NCI-H1436 treated with DMSO at 0.1 percent for 48 hours (cell line): ENCODE results near the gene GLB1L2.

Experiments
- DNase-seq: peaks from one replicate; lab custom pipeline; 2025; lab: John Stamatoyannopoulos, UW

The GLB1L2 gene

DNA sequence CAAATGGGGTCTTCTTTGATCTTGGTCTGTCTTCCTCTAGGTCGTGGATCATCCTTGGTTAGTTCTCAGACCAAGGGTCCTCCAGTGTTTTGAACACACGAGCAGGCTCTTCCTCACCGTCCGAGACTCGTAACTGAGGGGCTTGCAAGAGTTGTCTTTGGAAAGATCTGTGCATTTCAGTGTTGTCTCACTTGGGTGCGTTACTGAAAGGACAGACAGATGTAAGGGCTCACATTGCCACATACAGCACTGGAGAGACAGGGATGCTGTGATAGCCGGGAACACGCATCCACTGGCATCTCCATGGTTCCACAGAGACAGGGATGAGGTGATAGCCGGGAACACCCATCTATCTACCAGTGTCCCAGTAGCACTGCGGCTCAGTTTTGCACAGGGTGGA, 15.7 kb downstream of the GLB1L2 start:
- no peak for DNase-seq

- no peak for DNase-seq
These were observed 17.5 kb downstream of the GLB1L2 start for GRCh38 chr11:134349109-134349801.

DNA sequence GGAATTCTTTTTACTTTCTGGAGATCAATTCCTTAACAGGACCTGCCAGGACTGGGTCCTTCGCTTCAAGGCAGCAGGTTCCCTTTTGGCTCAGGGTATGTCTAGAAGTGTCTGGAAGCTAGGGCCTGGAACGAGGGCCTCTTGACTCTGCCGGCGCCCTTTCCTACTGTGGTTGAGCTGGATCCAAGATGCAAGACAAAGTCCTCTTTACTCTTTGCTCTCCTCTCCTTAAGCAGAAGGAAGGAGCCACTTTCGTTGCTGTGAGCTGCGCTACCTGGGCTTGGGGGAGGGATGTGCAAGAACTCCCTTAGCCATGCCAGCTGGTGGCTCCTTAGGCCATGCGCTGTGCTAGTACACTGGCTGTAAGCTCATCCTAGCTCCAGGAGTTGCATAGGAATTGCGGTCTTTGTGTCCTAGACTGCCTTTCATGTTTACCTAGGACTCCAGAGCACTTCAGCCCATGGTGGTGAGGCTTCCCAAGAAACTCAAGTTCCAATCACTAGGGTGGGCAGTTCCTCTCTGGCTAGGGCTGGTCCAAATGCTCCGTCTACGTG, 18.1 kb downstream of the GLB1L2 start:
- DNase-seq, result no peak

GRCh38 chr11:134350381-134350780, 18.6 kb downstream of the GLB1L2 start:
- DNase-seq, result no peak

DNA sequence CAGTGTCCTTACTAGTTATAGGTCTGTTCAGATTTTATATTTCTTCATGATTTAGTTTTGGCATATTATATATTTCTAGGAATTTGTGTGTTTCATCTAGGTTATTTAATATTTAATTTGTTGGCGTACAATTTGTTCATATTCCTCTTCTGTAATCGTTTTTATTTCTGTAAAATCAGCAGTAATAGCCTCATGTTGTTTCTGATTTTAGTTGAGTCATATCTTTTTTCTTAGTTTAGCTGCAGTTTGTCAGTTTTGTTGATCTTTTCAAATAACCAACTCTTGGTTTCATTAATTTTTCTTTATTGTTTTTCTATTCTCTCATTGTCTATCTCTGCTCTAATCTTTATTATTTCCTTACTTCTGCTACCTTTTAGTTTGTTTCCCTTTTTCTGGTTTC, 20.3 kb downstream of the GLB1L2 start:
- no peak for DNase-seq

DNA sequence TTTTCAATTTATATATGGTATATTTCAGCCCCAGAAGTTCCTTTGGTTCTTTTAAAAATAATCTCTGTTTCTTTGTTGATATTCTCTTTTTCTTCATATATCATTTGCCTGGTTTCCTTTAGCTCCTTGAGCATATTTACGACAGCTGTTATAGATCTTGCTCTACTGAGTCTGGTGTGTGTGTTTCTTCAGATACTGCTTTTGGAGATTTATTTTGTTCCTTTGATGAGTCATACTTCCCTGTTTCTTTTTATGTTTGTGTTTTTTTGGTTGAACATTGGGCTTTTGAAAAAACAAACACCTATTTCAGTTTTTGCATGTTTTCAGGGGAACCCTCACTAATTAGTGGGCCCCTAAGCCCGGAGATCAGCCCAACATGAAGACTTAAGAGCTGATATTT, 23.3 kb downstream of the GLB1L2 start:
- DNase-seq, result no peak

DNA sequence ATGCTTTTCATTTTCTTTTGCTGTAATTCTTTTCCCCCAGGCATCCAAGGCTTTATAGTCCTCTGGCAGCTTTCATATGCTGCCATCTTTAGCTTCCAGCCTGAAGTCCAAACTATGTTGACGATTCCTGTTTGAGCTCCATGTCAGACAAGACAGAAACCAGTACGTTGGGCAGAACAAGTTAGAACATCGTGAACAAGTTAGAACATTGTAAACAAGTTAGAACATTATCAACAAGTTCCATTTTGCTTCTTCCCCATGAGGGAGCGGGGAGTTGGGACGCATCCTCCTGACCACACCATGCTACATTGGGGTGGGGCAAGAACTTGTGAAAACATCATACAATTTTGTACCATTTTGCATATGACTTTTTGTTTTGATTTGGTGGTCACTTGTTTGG, 23.9 kb downstream of the GLB1L2 start:
- no peak for DNase-seq

- no peak for DNase-seq
These were observed 25.1 kb downstream of the GLB1L2 start for GRCh38 chr11:134356656-134357544.

- no peak for DNase-seq
These were observed 25.7 kb downstream of the GLB1L2 start for GRCh38 chr11:134357545-134357839.

- DNase-seq, result no peak
These were observed 26.5 kb downstream of the GLB1L2 start for GRCh38 chr11:134358165-134358855.

- DNase-seq, result no peak
These were observed 27.2 kb downstream of the GLB1L2 start for GRCh38 chr11:134358856-134359490.

DNA sequence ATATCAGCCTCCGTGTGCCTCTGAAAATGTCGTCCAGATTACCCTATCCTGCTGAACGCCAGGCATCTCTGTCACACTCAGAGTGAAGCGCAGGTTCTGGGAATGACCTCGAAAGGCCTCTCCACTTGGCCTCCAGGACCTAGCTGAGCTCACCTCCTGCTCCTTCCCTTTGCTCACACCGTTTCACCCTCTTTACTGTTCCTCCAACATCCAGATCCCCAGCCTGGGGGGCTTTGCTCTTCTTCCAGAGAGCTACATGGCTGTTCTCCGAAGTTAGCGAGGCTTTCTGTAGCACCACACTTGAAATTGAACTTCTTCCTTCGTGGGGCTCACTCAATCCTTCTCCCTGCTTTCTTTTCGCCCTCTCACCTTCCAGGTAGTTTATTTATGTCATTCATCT, 27.9 kb downstream of the GLB1L2 start:
- no peak for DNase-seq

- DNase-seq, result no peak
These were observed 28.5 kb downstream of the GLB1L2 start for GRCh38 chr11:134360050-134360835.

DNA sequence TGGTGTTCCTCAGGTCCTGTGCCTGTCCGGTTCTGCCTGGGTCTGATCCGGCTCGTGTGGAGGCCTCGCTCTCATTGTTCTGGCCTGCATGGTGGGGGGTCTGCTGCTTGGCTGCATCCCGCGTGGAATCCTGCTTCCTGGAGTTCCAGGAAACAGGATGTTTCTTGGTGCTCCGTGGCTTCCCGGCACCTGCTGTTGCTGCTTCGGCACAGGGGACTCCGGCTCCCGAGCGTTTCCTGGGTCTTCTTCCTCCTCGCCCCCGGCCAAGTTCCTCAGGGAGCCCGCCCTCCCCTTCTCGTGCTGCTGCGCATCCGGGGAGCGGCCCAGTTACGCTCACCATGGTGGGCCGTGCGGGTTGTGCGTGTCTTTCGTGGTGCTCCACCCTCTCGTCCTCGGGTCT, 29.9 kb downstream of the GLB1L2 start:
- DNase-seq, result no peak

GRCh38 chr11:134362192-134362901, 30.6 kb downstream of the GLB1L2 start:
- DNase-seq, result no peak

- no peak for DNase-seq
These were observed 31.4 kb downstream of the GLB1L2 start for GRCh38 chr11:134363161-134363560.

GRCh38 chr11:134363592-134363991, 31.8 kb downstream of the GLB1L2 start:
- no peak for DNase-seq

- no peak for DNase-seq
These were observed 32.5 kb downstream of the GLB1L2 start for GRCh38 chr11:134364261-134364660.

GRCh38 chr11:134365011-134365925, 33.5 kb downstream of the GLB1L2 start:
- DNase-seq, result no peak

DNA sequence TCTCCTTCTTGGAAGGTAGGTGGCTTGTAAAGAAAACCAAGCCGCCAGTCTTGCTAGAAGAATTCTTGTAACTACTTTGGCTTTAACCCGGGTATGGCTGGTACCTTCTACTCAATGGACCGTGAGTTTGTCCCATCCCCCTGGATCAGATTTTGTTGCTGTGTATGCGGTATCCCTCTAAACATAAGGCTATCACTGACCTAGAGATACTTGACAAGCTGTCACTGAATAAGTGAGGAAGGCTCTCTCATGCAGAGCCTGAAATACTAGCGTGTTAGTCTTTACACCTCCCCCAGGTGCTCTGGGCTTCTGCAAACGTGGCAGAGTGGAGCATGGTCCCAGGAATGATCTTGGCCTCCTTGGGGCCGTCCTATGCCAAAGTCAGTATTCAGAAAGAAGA, 34.5 kb downstream of the GLB1L2 start:
- no peak for DNase-seq
